ENCODE data around the gene PRDX3.

PRDX3 gene

GRCh38 chr10:119162452-119163092 lies 16.0 kb downstream of the PRDX3 start:
- no peak for DNase-seq
- no peak overlapping the region for H2BK120ac ChIP-seq (ENCODE audit: low read depth, low read length)
- H3K4me1 ChIP-seq (ENCODE audit: control insufficient read depth, insufficient read depth, low read depth, low read length), result peaks cover 9% of the 10 kb centered on the region
- no peaks in the 10 kb centered on the region for H3K9me3 ChIP-seq (ENCODE audit: control insufficient read depth, low read length)
- H3K4me2 ChIP-seq (ENCODE audit: low read length, poor library complexity, severe bottlenecking), result no peak overlapping the region
- WGBS, result 95% methylated on average over 5 of the region's 5 CpGs
- no peaks in the 10 kb centered on the region for H3K27me3 ChIP-seq (ENCODE audit: control insufficient read depth in 1 of 2, insufficient read depth in 1 of 2, low read length in 2 of 2)
- no peak overlapping the region for H3K18ac ChIP-seq (ENCODE audit: low read depth in 1 of 2, low read length in 2 of 2)
- no peak overlapping the region for H2BK5ac ChIP-seq (ENCODE audit: low read depth, low read length, poor library complexity, severe bottlenecking)
- H3K9ac ChIP-seq (ENCODE audit: low read length), result no peak overlapping the region
- no peak overlapping the region for H2BK12ac ChIP-seq (ENCODE audit: low read length in 2 of 2)
- no peak overlapping the region for H3K27ac ChIP-seq (ENCODE audit: low read length, poor library complexity, severe bottlenecking)
- no peak overlapping the region for H2AFZ ChIP-seq (ENCODE audit: low read depth, low read length)
- no peak overlapping the region for H4K8ac ChIP-seq (ENCODE audit: low read length)
- H3K4me3 ChIP-seq (ENCODE audit: insufficient read depth in 1 of 2, low read depth in 1 of 2, low read length in 2 of 2), result no peak overlapping the region
- H3K23ac ChIP-seq (ENCODE audit: low read length in 2 of 2), result no peak overlapping the region
- H3K36me3 ChIP-seq (ENCODE audit: control insufficient read depth in 1 of 2, insufficient read depth in 2 of 2, low read depth in 1 of 2, low read length in 2 of 2), result peaks cover 19 to 34% of the 10 kb centered on the region in 2 experiments
- H2BK15ac ChIP-seq (ENCODE audit: low read depth, poor library complexity, severe bottlenecking), result no peak overlapping the region
- H4K91ac ChIP-seq (ENCODE audit: low read length), result no peak overlapping the region
- no peak overlapping the region for H3K4ac ChIP-seq (ENCODE audit: low read depth in 1 of 2, low read length in 2 of 2)
- no peak overlapping the region for H3K14ac ChIP-seq (ENCODE audit: low read length in 2 of 2)
- H2AK5ac ChIP-seq (ENCODE audit: low read length, severe bottlenecking), result no peak overlapping the region
- peaks cover 8% of the 10 kb centered on the region for H3K79me1 ChIP-seq (replicated peaks; ENCODE audit: low read length, poor library complexity, severe bottlenecking)

DNA sequence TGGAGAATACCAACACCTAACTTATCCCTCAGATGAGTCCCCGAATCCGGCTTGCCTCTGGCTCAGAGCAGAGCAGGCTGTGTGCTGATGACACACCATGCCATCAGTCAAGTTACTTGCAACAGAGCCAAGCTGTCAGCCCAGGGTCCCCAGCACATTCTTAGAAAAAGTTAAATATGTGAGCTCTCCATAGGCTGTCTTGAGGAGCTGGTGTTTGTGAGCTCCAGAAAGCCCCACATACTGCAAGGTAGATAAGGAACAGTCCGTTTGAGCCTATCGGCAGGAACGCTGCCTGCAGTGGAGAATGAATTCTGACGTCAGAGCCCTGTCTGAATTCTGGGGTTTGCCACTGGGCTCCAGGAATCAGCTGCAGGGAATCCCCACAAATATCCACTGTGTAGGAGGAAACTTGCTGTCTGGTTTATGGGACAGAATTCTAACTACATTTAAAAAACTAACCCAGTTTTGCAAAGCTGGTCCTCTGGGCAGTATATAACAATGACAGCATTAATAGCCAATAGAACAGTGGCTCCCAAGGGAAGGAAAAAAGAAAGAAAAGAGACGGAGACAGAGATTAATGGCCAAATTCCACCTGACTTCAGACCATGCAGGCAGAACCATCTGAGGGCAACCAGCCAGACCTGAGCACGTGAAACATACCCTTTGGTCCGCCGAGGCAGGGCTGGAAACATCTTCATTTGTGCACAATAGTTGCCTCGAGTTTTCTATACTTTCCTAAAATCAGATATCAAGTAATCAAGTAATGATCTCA lies 16.7 kb downstream of the PRDX3 start:
- no peak overlapping the region for H2AK5ac ChIP-seq (ENCODE audit: low read length, severe bottlenecking)
- 75% methylated on average over 11 of the region's 11 CpGs for WGBS
- no peaks in the 10 kb centered on the region for H3K27me3 ChIP-seq (ENCODE audit: control insufficient read depth in 1 of 2, insufficient read depth in 1 of 2, low read length in 2 of 2)
- H2BK120ac ChIP-seq (ENCODE audit: low read depth, low read length), result no peak overlapping the region
- H4K8ac ChIP-seq (ENCODE audit: low read length), result no peak overlapping the region
- no peak overlapping the region for H2BK15ac ChIP-seq (ENCODE audit: low read depth, poor library complexity, severe bottlenecking)
- no peak overlapping the region for H3K9ac ChIP-seq (ENCODE audit: low read length)
- H4K91ac ChIP-seq (ENCODE audit: low read length), result no peak overlapping the region
- peaks cover 19 to 30% of the 10 kb centered on the region in 2 experiments for H3K36me3 ChIP-seq (ENCODE audit: control insufficient read depth in 1 of 2, insufficient read depth in 2 of 2, low read depth in 1 of 2, low read length in 2 of 2)
- peak; percentile 59 for DNase-seq
- no peak overlapping the region for H3K27ac ChIP-seq (ENCODE audit: low read length, poor library complexity, severe bottlenecking)
- no peak overlapping the region for H3K4me3 ChIP-seq (ENCODE audit: insufficient read depth in 1 of 2, low read depth in 1 of 2, low read length in 2 of 2)
- no peak overlapping the region for H3K18ac ChIP-seq (ENCODE audit: low read depth in 1 of 2, low read length in 2 of 2)
- no peak overlapping the region for H3K23ac ChIP-seq (ENCODE audit: low read length in 2 of 2)
- no peak overlapping the region for H3K4ac ChIP-seq (ENCODE audit: low read depth in 1 of 2, low read length in 2 of 2)
- H2BK5ac ChIP-seq (ENCODE audit: low read depth, low read length, poor library complexity, severe bottlenecking), result no peak overlapping the region
- H3K79me1 ChIP-seq (replicated peaks; ENCODE audit: low read length, poor library complexity, severe bottlenecking), result peaks cover 8% of the 10 kb centered on the region
- no peak overlapping the region for H2BK12ac ChIP-seq (ENCODE audit: low read length in 2 of 2)
- H3K14ac ChIP-seq (ENCODE audit: low read length in 2 of 2), result no peak overlapping the region
- H3K4me2 ChIP-seq (ENCODE audit: low read length, poor library complexity, severe bottlenecking), result no peak overlapping the region
- H3K4me1 ChIP-seq (ENCODE audit: control insufficient read depth, insufficient read depth, low read depth, low read length), result peaks cover 9% of the 10 kb centered on the region
- H3K9me3 ChIP-seq (ENCODE audit: control insufficient read depth, low read length), result no peaks in the 10 kb centered on the region
- H2AFZ ChIP-seq (ENCODE audit: low read depth, low read length), result no peak overlapping the region

DNA sequence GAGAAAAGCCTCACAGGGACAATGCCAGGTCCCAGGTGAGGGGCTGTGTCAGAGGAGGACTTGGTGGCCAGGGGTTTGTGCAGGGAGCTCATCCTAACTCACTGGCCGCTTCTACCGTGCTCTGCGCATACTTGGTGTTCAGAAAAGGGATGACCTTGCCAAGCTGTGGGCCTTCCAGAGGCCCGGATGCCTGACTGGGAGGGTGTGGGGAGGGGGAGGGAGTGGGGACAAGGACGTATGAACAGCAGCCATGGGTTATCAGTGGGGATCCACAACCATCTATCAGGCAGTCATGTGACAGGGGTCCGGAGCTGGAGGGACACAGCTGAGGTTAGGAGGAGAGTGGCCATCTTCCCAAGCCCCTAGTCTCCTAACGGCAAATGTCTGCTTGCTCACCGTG lies 19.3 kb downstream of the PRDX3 start:
- no peak overlapping the region for H3K4ac ChIP-seq (ENCODE audit: low read depth in 1 of 2, low read length in 2 of 2)
- H3K79me1 ChIP-seq (replicated peaks; ENCODE audit: low read length, poor library complexity, severe bottlenecking), result peaks cover under 1% of the 10 kb centered on the region
- H2BK120ac ChIP-seq (ENCODE audit: low read depth, low read length), result no peak overlapping the region
- no peak overlapping the region for H3K4me2 ChIP-seq (ENCODE audit: low read length, poor library complexity, severe bottlenecking)
- H3K23ac ChIP-seq (ENCODE audit: low read length in 2 of 2), result no peak overlapping the region
- no peak overlapping the region for H2BK5ac ChIP-seq (ENCODE audit: low read depth, low read length, poor library complexity, severe bottlenecking)
- no peak overlapping the region for H2BK15ac ChIP-seq (ENCODE audit: low read depth, poor library complexity, severe bottlenecking)
- H3K9ac ChIP-seq (ENCODE audit: low read length), result no peak overlapping the region
- no peak overlapping the region for H4K91ac ChIP-seq (ENCODE audit: low read length)
- no peak overlapping the region for H4K8ac ChIP-seq (ENCODE audit: low read length)
- H3K4me1 ChIP-seq (ENCODE audit: control insufficient read depth, insufficient read depth, low read depth, low read length), result peaks cover 1% of the 10 kb centered on the region
- 77% methylated on average over 8 of the region's 8 CpGs for WGBS
- no peak overlapping the region for H3K27ac ChIP-seq (ENCODE audit: low read length, poor library complexity, severe bottlenecking)
- H2AFZ ChIP-seq (ENCODE audit: low read depth, low read length), result no peak overlapping the region
- H3K18ac ChIP-seq (ENCODE audit: low read depth in 1 of 2, low read length in 2 of 2), result no peak overlapping the region
- no peaks in the 10 kb centered on the region for H3K27me3 ChIP-seq (ENCODE audit: control insufficient read depth in 1 of 2, insufficient read depth in 1 of 2, low read length in 2 of 2)
- no peak overlapping the region for H3K14ac ChIP-seq (ENCODE audit: low read length in 2 of 2)
- H3K36me3 ChIP-seq (ENCODE audit: control insufficient read depth in 1 of 2, insufficient read depth in 2 of 2, low read depth in 1 of 2, low read length in 2 of 2), result peaks cover 28 to 52% of the 10 kb centered on the region in 2 experiments
- H3K4me3 ChIP-seq (ENCODE audit: insufficient read depth in 1 of 2, low read depth in 1 of 2, low read length in 2 of 2), result no peak overlapping the region
- H3K9me3 ChIP-seq (ENCODE audit: control insufficient read depth, low read length), result no peaks in the 10 kb centered on the region
- no peak overlapping the region for H2BK12ac ChIP-seq (ENCODE audit: low read length in 2 of 2)
- no peak for DNase-seq
- H2AK5ac ChIP-seq (ENCODE audit: low read length, severe bottlenecking), result no peak overlapping the region

- H3K27ac ChIP-seq (ENCODE audit: low read length, poor library complexity, severe bottlenecking), result no peak overlapping the region
- 98% methylated on average over 11 of the region's 12 CpGs for WGBS
Measured at GRCh38 chr10:119153661-119154060, 25.0 kb downstream of the PRDX3 start.

More at GRCh38 chr10:119153661-119154060, 25.0 kb downstream of the PRDX3 start:
- Histone ChIP-seq H2BK5ac (ENCODE audit: low read depth, low read length, poor library complexity, severe bottlenecking) (no peak overlapping the region), H3K4ac (ENCODE audit: low read depth in 1 of 2, low read length in 2 of 2) (no peak overlapping the region), H2BK15ac (ENCODE audit: low read depth, poor library complexity, severe bottlenecking) (no peak overlapping the region), H2BK120ac (ENCODE audit: low read depth, low read length) (no peak overlapping the region), H3K9me3 (ENCODE audit: control insufficient read depth, low read length) (no peaks in the 10 kb centered on the region), H4K91ac (ENCODE audit: low read length) (no peak overlapping the region), H3K9ac (ENCODE audit: low read length) (no peak overlapping the region), H3K18ac (ENCODE audit: low read depth in 1 of 2, low read length in 2 of 2) (no peak overlapping the region), H3K27me3 (ENCODE audit: control insufficient read depth in 1 of 2, insufficient read depth in 1 of 2, low read length in 2 of 2) (no peaks in the 10 kb centered on the region), H3K4me2 (ENCODE audit: low read length, poor library complexity, severe bottlenecking) (no peak overlapping the region), H3K79me1 (replicated peaks; ENCODE audit: low read length, poor library complexity, severe bottlenecking) (no peaks in the 10 kb centered on the region), H4K8ac (ENCODE audit: low read length) (no peak overlapping the region), H3K4me1 (ENCODE audit: control insufficient read depth, insufficient read depth, low read depth, low read length) (peaks cover 2% of the 10 kb centered on the region), H2AFZ (ENCODE audit: low read depth, low read length) (no peak overlapping the region), H2BK12ac (ENCODE audit: low read length in 2 of 2) (no peak overlapping the region), H3K14ac (ENCODE audit: low read length in 2 of 2) (no peak overlapping the region), H3K23ac (ENCODE audit: low read length in 2 of 2) (no peak overlapping the region), H3K36me3 (ENCODE audit: control insufficient read depth in 1 of 2, insufficient read depth in 2 of 2, low read depth in 1 of 2, low read length in 2 of 2) (peaks cover 36 to 61% of the 10 kb centered on the region in 2 experiments), H3K4me3 (ENCODE audit: insufficient read depth in 1 of 2, low read depth in 1 of 2, low read length in 2 of 2) (no peak overlapping the region), H2AK5ac (ENCODE audit: low read length, severe bottlenecking) (no peak overlapping the region)
- DNase-seq, result no peak
